B cell (primary cell): ENCODE results near the gene PARS2. TPM values are rescaled to one million over a fixed set of nuclear protein-coding genes. Genes with fewer than 3 reads are reported as not detected.

Experiments
- ATAC-seq: fragments of 200-7000 bp; cut with Tn5 transposase; one replicate; pipeline ENCODE4 v1.10.0; 2021; ENCODE audit warnings: low read depth, mild to moderate bottlenecking, moderate number of reproducible peaks, moderate library complexity
- CTCF ChIA-PET: fragments of 350-600 bp; sonication (Branson Sonifier 250); formaldehyde crosslinking; loops from one replicate; lab custom pipeline; 2021; ENCODE audit warnings: antibody characterized with exemption, inconsistent platforms; lab: Charles Lee
- POLR2A ChIA-PET: fragments of 350-600 bp; sonication (Branson Sonifier 250); formaldehyde crosslinking; loops from one replicate; lab custom pipeline; 2021; ENCODE audit warnings: antibody characterized with exemption; lab: Charles Lee
- DNase-seq: peaks from one replicate; pipeline ENCODE4 v3.0.0; 2013
- H2AFZ ChIP-seq: 2 replicates; pipeline ENCODE4 v1.6.1; 2012; ENCODE audit warnings: mild to moderate bottlenecking, low read depth, low read length; ENCODE audit not compliant: insufficient read depth, poor library complexity, severe bottlenecking
- H3K27ac ChIP-seq, 2 donors: 1 replicate in 1 of 2; 2 replicates in 1 of 2; pipeline ENCODE4 v1.5.1; 2012 to 2013; ENCODE audit warnings: low read length in 2 of 2, mild to moderate bottlenecking in 2 of 2, moderate library complexity in 1 of 2
- H3K27me3 ChIP-seq, 4 experiments: fragments of 200-600 bp in 1 of 4; sonication (generic) in 1 of 4; replicated peaks in 1 of 4; 1 replicate in 2 of 4; 2 replicates in 2 of 4; pipeline versions ENCODE4 v1.6.1 to v1.7.0; 2013 to 2016; ENCODE audit warnings: low read length in 3 of 4, mild to moderate bottlenecking in 2 of 4, mixed read lengths in 1 of 4, moderate library complexity in 1 of 4; ENCODE audit not compliant: insufficient read depth in 4 of 4, control insufficient read depth in 3 of 4; ENCODE audit errors: control extremely low read depth in 1 of 4
- H3K36me3 ChIP-seq, 2 experiments: replicated peaks in 1 of 2; 1 replicate in 1 of 2; 2 replicates in 1 of 2; pipeline versions ENCODE4 v1.6.1 to v1.7.1; 2013; ENCODE audit warnings: low read length in 1 of 2; ENCODE audit not compliant: insufficient read depth in 2 of 2, control insufficient read depth in 1 of 2; ENCODE audit errors: control extremely low read depth in 1 of 2, extremely low read depth in 1 of 2
- H3K4me1 ChIP-seq, 2 donors: fragments of 200-600 bp in 1 of 2; sonication (generic) in 1 of 2; 1 replicate in 1 of 2; 2 replicates in 1 of 2; pipeline versions ENCODE4 v1.5.1 to v1.6.1; 2013 to 2017; ENCODE audit warnings: low read length in 2 of 2; ENCODE audit not compliant: control insufficient read depth in 2 of 2, insufficient read depth in 2 of 2
- H3K4me2 ChIP-seq: replicated peaks from 2 replicates; pipeline ENCODE3; 2012; ENCODE audit warnings: mild to moderate bottlenecking, low read depth, low read length; ENCODE audit not compliant: poor library complexity, severe bottlenecking
- H3K4me3 ChIP-seq, 5 experiments: fragments of 200-600 bp in 1 of 5; sonication (generic) in 1 of 5; 1 replicate in 3 of 5; 2 replicates in 2 of 5; pipeline versions ENCODE4 v1.5.1 to v1.7.0; 2011 to 2016; ENCODE audit warnings: low read length in 4 of 5, mild to moderate bottlenecking in 4 of 5, low read depth in 2 of 5, control low read depth in 1 of 5, moderate library complexity in 1 of 5; ENCODE audit not compliant: insufficient read depth in 1 of 5; ENCODE audit errors: control extremely low read depth in 1 of 5, extremely low read depth in 1 of 5
- H3K79me2 ChIP-seq: fragments of 200-600 bp; sonication (generic); one replicate; pipeline ENCODE4 v1.6.0; 2016; ENCODE audit warnings: low read length; ENCODE audit not compliant: control insufficient read depth, insufficient read depth
- H3K9ac ChIP-seq: fragments of 200-600 bp; sonication (generic); 2 replicates; pipeline ENCODE4 v1.6.1; 2017; ENCODE audit warnings: mild to moderate bottlenecking, low read length, moderate library complexity
- H3K9me3 ChIP-seq, 3 donors: one replicate each; pipeline versions ENCODE4 v1.6.1 to v1.7.1; 2013; ENCODE audit warnings: low read length in 2 of 3; ENCODE audit not compliant: control insufficient read depth in 2 of 3, insufficient read depth in 1 of 3; ENCODE audit errors: control extremely low read depth in 1 of 3
- H4K20me1 ChIP-seq: 2 replicates; pipeline ENCODE4 v1.6.0; 2012; ENCODE audit warnings: mild to moderate bottlenecking, low read length; ENCODE audit not compliant: insufficient read depth, control insufficient read depth, poor library complexity, severe bottlenecking
- H3K27ac Mint-ChIP-seq: one replicate; pipeline ENCODE4 v1.8.0; 2021; ENCODE audit warnings: mixed read lengths
- H3K27me3 Mint-ChIP-seq: one replicate; pipeline ENCODE4 v1.8.0; 2021; ENCODE audit warnings: mixed read lengths
- H3K4me1 Mint-ChIP-seq: one replicate; pipeline ENCODE4 v1.8.0; 2021; ENCODE audit warnings: mixed read lengths
- H3K4me3 Mint-ChIP-seq: one replicate; pipeline ENCODE4 v1.8.0; 2021; ENCODE audit warnings: mixed read lengths
- H3K9me3 Mint-ChIP-seq: one replicate; pipeline ENCODE4 v1.8.0; 2022; ENCODE audit warnings: mixed read lengths; ENCODE audit not compliant: insufficient read depth
- EZH2 ChIP-seq: IDR thresholded peaks from 2 replicates; pipeline ENCODE4 v1.6.1; 2012; ENCODE audit warnings: borderline replicate concordance, low read depth, mild to moderate bottlenecking, moderate library complexity, low read length; ENCODE audit not compliant: insufficient read depth, poor library complexity, severe bottlenecking
- WGBS: methylation state at CpG from one replicate; pipeline ENCODE4 v1.1.5; 2013; ENCODE audit warnings: missing lambda C conversion rate; ENCODE audit not compliant: insufficient coverage; 5-methylcytosine and 5-hydroxymethylcytosine counted together
- intact Hi-C: fragments of 100-400 bp; cut with micrococcal nuclease; formaldehyde crosslinking; loops from one replicate; pipeline ENCODE4 v1.10.0; 2022
- polyA plus RNA-seq: library from polyadenylated mRNA; depleted of rRNA; stranded (reverse); fragments of >200 nt; gene quantifications from 2 replicates; pipeline ENCODE4 v1.2.3, GENCODE V29; 2012
- total RNA-seq, 2 donors: library from RNA; stranded (reverse); fragments of 120-200 nt in 1 of 2; gene quantifications; 1 replicate in 1 of 2; 2 replicates in 1 of 2; pipeline versions ENCODE4 v1.2.3 to v1.2.4, GENCODE V29; 2013 to 2022
- TF ChIP-seq, protein P1 (sequence below): fragments of 200-600 bp; IDR thresholded peaks from one replicate; pipeline ENCODE4 v1.8.0; 2022; ENCODE audit warnings: antibody characterized with exemption, mild to moderate bottlenecking

Gene PARS2
- total and polyA plus RNA-seq, 2 donors (not counting 1 experiment from before 2014, with no cell fraction given) = 1.00 to 4.9 TPM

DNA sequence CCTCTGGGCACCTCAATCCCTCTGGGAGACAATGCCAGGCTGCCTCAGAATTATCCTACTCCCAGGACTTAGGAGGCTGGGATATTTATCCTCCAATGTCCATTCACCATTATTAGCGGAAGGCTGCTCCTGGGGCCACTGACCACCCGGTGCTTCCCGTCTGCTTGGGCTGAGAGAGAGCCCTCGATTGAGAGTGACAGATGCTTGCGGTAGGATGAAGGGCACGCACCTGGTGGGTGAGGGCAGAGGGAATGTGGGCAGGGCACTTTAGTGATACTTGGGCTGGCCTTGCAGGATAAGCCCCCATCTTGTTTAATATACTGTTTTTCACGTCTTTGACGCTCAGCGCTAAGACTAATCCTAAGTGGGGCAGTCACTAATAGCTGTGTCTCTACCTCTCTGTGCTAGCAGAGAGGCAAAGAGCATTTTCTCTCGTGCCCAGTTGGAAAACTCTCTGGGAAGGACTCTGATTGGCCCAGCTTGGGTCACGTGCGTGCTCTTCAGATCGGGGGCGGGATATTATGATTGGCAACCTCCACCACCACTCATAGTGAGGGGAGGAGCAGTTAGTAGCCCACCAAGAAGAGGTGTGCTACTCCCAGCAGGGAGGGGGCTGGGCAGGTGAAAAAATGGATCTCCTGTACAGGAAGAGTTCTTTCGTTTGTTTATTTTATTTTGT lies 10.6 kb upstream of the PARS2 start:
- H3K4me1 Mint-ChIP-seq = no peaks in the 10 kb centered on the region
- ChIA-PET CTCF (no interaction called here), POLR2A (no interaction called here)
- ATAC-seq = no peak
- intact Hi-C loops = no loop called here
- no peaks in the 10 kb centered on the region for H3K36me3 ChIP-seq
- WGBS = 76% methylated on average over 9 of the region's 15 CpGs
- H3K9me3 ChIP-seq = peaks cover 0 to 3% (median 0%) of the 10 kb centered on the region in 3 donors
- H3K27ac Mint-ChIP-seq = no peak overlapping the region
- no peak overlapping the region for H3K9ac ChIP-seq
- no peaks in the 10 kb centered on the region for H3K4me1 ChIP-seq
- H4K20me1 ChIP-seq = no peaks in the 10 kb centered on the region
- no peak for DNase-seq
- no peaks in the 10 kb centered on the region for H3K27me3 ChIP-seq
- H3K4me3 Mint-ChIP-seq = no peak overlapping the region
- peaks cover 4% of the 10 kb centered on the region for H3K27me3 Mint-ChIP-seq
- no peaks in the 10 kb centered on the region for H3K79me2 ChIP-seq
- no peak overlapping the region for H3K4me3 ChIP-seq
- TF ChIP-seq EZH2 = no peak
- TF ChIP-seq, protein P1, sequence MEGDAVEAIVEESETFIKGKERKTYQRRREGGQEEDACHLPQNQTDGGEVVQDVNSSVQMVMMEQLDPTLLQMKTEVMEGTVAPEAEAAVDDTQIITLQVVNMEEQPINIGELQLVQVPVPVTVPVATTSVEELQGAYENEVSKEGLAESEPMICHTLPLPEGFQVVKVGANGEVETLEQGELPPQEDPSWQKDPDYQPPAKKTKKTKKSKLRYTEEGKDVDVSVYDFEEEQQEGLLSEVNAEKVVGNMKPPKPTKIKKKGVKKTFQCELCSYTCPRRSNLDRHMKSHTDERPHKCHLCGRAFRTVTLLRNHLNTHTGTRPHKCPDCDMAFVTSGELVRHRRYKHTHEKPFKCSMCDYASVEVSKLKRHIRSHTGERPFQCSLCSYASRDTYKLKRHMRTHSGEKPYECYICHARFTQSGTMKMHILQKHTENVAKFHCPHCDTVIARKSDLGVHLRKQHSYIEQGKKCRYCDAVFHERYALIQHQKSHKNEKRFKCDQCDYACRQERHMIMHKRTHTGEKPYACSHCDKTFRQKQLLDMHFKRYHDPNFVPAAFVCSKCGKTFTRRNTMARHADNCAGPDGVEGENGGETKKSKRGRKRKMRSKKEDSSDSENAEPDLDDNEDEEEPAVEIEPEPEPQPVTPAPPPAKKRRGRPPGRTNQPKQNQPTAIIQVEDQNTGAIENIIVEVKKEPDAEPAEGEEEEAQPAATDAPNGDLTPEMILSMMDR = no peak
- no peak overlapping the region for H3K4me2 ChIP-seq
- H2AFZ ChIP-seq = no peak overlapping the region
- no peaks in the 10 kb centered on the region for H3K9me3 Mint-ChIP-seq
- H3K27ac ChIP-seq = no peak overlapping the region

DNA sequence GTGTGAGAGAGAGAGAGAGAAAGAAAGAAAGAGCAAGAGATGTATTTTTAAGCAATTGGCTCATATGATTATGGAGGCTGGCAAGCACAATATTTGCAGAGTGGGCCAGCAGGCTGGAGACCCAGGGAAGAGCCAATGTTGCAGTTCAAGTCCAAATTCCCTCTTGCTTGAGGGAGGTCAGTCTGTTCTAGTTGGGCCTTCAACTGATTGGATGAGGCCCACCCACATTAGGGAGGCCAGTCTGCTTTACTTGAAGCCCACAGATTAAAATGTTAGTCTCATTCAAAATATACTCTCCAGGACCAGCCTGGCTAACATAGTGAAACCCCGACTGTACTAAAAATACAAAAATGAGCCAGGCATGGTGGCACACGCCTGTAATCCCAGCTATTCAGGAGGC lies 8.6 kb upstream of the PARS2 start:
- no peak overlapping the region for H3K4me3 ChIP-seq
- no peaks in the 10 kb centered on the region for H4K20me1 ChIP-seq
- Mint-ChIP-seq H3K4me3 (no peak overlapping the region), H3K4me1 (no peaks in the 10 kb centered on the region), H3K9me3 (no peaks in the 10 kb centered on the region), H3K27me3 (peaks cover 4% of the 10 kb centered on the region), H3K27ac (no peak overlapping the region)
- DNase-seq = no peak
- ChIA-PET CTCF (interaction anchor here (1.3 kb wide), 1 partner anchor 28 kb away, joined by 9 read pairs; the partner anchor contains the start of gene TTC22), POLR2A (no interaction called here)
- TF ChIP-seq EZH2 = no peak
- TF ChIP-seq, protein P1 = no peak
- no peak overlapping the region for H3K9ac ChIP-seq
- ATAC-seq = no peak
- H3K4me1 ChIP-seq = no peaks in the 10 kb centered on the region
- no peaks in the 10 kb centered on the region for H3K79me2 ChIP-seq
- no peaks in the 10 kb centered on the region for H3K36me3 ChIP-seq
- intact Hi-C loops = no loop called here
- no peak overlapping the region for H3K27ac ChIP-seq
- H2AFZ ChIP-seq = no peak overlapping the region
- no peaks in the 10 kb centered on the region for H3K27me3 ChIP-seq
- H3K4me2 ChIP-seq = no peak overlapping the region
- peaks cover 0 to 3% (median 0%) of the 10 kb centered on the region in 3 donors for H3K9me3 ChIP-seq
- 92% methylated on average over 2 of the region's 2 CpGs for WGBS
